GM19455 (cell line): Measurements from ENCODE around the gene MACROD2.
"Not testable (repeated sequence)": the region's sequence is repeated elsewhere in the genome, so short reads cannot be mapped to it uniquely, and the experiment has no call there.

ENCODE experiments used
- ATAC-seq: cut with Tn5 transposase; IDR thresholded peaks from one replicate; pipeline ENCODE4 v1.9.1; 2021; ENCODE audit not compliant: unreplicated experiment

MACROD2 gene

DNA sequence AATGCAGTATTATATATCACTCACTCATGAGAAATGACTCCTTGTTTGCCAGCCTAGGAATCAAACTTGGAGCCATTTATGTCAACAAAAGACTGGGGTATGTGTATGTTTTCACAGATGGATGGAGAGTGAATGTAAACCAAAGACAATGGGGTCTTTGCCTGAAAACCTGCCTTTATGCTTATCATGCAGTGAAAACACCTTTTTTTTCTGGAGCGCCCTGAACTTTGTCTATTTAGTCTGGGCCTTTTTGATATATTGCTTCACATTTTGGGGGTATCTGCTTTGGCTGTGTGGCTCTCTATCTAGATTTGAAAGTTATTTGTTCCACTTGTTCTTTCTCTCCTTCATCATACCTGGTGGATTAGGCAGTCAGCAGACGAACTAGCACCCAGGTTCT is 1190.6 kb downstream of the MACROD2 start:
- no peak for ATAC-seq

GRCh38 chr20:15187612-15188011 is 1192.3 kb downstream of the MACROD2 start:
- no peak for ATAC-seq

DNA sequence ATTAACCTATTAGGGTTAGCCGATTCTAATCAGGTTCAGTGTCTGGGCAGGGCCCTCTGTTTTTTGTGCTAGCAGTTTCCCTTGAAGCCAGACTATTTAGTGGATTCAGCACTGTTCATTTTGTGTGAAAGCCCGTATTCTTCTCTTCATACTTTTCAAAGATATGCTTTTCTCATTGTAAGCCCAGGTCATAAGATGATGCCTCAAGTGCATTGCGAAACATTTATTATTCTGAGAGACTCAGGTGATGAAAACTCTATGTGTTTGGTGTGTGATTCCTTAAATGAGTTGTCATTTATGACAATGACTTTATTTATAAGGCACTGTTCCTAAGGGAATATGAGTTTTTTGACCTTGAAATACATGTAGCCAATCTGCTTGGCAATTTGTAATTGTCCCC is 1193.1 kb downstream of the MACROD2 start:
- no peak for ATAC-seq

DNA sequence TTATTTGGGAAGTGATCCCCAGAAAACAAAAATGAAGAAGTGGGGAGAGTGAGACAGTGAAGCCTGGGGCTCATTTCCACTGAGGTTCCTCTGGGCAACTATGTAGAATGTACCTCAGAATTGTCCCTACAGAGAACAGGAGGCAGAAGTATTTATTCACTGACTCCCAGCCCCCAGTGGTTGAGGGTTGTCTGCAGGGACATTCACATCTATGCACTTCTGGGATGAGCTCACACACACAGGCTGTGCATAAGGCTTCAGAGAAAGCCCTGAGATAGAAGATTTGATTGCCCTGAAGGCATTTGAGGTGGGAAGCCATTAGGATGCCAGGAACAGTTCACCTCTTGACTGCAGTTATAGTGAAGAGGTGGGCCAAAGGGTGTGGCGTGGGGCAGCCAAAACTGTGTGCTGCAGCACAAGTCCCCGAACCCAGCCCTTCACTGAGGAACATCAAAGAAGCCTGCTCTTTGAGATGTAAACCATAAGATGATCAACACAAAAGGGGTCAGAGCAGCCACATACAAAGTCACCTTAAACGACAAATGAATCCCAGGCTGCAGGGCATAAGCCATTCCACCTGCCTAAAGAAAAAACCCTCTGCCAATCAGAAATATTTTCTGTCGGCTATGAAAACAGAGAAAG is 1195.9 kb downstream of the MACROD2 start:
- no peak for ATAC-seq

DNA sequence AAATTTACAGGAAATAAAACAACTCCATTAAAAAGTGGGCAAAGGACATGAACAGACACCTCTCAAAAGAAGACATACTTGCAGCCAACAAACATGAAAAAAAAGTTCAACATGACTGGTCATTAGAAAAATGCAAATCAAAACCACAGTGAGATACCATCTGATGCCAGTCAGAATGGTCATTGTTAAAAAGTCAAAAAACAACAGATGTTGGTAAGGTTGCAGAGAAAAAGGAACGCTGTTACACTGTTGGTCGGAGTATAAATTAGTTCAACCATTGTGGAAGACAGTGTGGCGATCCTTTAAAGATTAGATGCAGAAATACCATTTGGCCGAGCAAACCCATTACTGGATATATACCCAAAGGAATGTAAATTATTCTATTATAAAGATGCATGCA is 1200.1 kb downstream of the MACROD2 start:
- no peak for ATAC-seq

DNA sequence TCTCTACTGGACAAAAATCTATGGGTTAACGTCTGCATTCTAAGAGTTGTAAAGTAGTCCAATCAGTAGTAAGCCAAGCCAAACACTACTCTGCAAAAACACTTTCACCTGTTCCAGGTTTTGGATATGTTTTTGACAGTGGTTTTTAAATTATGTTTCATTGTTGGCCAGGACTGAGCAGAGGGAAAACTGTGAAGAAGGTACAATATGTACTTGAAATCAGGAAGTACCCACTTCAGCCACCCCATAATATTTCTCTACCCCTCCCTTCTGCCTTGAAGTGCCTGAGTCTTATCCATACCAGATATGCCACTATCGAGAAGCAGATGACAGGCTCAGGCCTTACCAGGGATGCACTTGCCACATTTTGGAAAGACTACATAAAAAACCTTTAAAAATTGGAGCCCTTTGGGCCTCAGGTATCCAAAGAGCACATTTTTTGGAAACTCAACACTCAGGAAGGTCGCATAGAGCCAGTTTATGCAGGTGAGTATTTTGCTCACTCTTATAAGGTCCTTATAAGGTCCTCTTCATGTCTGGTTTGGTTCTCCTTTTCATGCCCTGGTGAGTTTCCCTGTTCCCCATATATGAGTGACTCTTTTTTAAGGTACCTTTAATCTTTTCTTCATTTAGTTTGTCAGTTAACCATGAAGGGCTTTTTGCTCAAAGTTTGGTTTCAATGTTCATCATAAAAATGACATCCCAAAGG is 1201.4 kb downstream of the MACROD2 start:
- no peak for ATAC-seq

DNA sequence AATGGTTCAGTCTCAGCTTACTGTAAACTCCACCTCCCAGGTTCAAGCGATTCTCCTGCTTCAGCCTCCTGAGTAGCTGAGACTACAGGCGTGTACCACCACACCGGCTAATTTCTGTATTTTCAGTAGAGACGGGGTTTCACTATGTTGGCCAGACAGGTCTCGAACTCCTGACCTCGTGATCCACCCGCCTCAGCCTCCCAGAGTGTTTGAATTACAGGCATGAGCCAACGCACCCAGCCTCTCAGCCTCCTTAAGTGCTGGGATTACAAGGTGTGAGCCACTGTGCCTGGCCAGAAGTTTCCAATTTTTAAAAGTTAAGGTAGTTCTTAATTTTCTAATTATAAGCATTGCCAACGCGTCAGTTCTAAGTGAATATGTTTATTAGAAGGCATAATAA is 1202.7 kb downstream of the MACROD2 start:
- not testable (repeated sequence) for ATAC-seq

DNA sequence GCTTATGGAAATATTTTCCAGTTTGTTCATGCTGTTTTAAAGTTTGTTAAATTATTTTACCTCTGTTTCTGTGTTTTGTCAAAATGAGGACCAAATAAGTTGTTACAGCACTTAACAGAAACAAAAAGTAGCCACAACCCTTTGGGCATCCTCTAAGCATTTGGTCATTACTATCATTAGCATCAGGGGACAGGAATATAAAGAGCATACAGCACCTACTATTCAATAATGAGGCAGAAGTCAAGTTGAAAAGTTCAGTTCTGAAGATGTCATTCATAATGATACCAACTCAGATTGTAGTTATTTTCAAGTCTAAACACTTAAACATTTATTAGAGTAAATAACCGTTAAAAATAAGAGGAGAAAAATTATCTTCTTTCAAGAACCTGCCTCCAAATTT is 1204.4 kb downstream of the MACROD2 start:
- peak; percentile 77 for ATAC-seq

DNA sequence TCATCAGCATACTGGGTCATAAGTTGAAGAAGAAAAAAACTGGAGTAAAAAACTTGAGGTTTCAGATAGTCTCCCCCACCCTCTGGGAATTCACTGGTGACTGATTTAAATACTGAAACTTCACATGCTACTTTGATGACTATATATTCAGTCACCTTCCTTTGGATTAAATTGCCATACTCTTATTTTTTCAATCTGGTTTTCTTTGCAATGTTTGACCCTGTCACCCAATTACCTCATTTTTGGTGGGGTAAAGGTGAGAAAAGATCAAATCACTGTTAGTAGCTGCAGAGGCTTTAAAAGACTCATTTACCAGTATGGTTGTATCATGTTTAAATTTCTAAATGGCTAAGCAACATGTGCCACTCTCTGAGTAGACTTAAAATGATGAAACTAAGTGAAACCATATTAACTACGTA is 1204.8 kb downstream of the MACROD2 start:
- ATAC-seq, result peak; percentile 77

DNA sequence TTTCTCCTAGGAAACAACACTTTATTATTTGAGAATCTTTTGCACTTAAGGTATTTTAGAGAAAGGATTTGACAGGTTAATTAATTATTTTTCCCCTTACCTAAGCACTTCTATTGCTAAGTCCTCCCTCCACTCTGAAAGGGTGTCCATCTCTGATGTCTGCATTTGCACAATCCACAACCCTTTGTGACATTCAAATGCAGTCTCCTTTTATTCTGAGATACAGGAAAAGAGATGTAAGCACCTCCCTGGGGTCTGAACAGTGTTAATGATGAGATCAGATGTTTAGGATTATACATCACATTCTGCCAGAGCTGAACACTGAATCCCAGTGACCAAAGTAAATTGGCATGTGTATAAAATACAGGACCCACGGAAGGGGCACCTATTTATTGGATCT is 1206.3 kb downstream of the MACROD2 start:
- ATAC-seq, result no peak

- no peak for ATAC-seq
These were observed 1208.9 kb downstream of the MACROD2 start for GRCh38 chr20:15204234-15204633.

DNA sequence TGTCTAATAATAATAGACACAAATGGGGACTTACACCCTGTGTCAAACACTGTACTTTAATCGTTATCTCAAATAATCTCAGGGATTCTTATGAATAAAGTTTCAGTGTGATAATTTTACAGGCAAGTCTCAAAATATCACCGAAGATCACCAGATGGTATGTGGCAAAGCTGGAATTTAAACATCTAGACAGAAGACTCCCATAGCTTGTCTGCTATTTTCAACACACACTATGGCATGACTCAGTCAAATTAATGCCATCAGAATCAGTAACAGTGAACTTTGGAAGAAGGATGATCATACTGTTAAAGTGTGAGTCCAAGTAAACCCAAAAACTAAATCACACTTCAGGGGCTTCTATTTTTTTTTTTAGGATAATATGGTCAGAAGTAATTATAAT is 1209.7 kb downstream of the MACROD2 start:
- ATAC-seq, result no peak

DNA sequence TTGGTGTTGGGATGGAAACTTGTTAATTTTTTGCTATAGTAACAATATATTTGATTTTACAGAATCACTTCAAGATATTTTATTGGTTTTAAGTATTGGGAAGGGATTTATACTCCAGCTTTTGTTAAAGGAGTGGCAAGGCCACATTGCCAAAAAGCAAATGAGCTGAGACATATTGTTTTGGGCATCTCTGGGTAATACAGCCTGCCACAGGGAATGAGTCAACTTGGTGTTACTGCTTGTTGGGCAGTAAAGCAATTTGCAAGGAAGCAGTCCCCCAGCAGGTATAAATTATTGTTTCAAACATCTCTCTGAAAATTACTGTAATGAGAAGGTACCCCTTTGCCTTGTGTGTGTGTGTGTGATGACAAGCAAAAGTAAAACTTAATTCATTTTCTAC is 1210.4 kb downstream of the MACROD2 start:
- ATAC-seq, result no peak

DNA sequence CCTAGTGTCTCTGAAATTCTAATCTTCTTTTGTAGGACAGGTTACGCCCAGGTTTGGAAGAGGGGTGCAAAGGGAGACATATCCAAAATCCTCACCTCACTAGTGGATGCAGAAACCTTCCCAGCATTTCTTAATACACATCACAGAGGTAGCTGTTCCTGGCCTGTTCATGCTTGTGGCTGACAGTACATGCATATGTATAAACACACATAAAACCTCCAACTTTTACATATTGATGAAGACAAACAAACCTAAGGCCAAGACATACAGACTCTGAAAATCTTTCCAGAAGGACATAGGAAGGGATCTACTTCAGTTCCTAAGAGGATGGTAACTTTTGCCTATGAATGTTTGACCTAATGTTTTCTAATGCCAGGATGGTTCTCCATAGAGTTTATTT is 1214.2 kb downstream of the MACROD2 start:
- ATAC-seq, result no peak

GRCh38 chr20:15214051-15214450 is 1218.7 kb downstream of the MACROD2 start:
- no peak for ATAC-seq

- ATAC-seq, result no peak
These were observed 1224.8 kb downstream of the MACROD2 start for GRCh38 chr20:15220009-15220656.

- ATAC-seq, result no peak
These were observed 1225.7 kb downstream of the MACROD2 start for GRCh38 chr20:15220778-15221565.

- no peak for ATAC-seq
These were observed 1227.4 kb downstream of the MACROD2 start for GRCh38 chr20:15222502-15223330.

GRCh38 chr20:15224199-15224598 is 1228.9 kb downstream of the MACROD2 start:
- no peak for ATAC-seq

GRCh38 chr20:15227102-15227501 is 1231.8 kb downstream of the MACROD2 start:
- ATAC-seq, result no peak

DNA sequence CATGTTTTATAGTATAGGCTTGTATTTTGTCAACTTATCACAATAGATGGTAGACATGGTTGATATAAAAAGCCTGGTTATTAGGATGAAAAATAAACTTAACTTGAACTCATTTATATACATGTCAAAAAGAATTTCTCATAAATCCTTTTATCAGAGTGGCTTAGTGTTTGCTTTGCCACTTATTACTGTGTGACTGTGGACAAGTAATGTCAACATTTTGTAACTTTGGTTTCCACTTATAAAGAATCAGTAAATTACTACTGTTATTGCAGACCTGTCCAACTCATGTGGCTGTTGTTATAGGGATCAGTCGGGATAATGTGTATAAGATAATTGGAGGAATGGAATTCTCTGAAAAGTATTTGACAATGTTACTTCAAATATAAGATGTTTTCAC is 1236.9 kb downstream of the MACROD2 start:
- ATAC-seq, result no peak
